OCI-LY1 (cell line): ENCODE measurements around the gene INPP4A.

Experiments
- H2AFZ ChIP-seq: fragments of 200-600 bp; sonication (generic), shearing (Covaris generic); 2 replicates; pipeline ENCODE4 v1.6.0; 2014; ENCODE audit warnings: antibody characterized with exemption, mild to moderate bottlenecking, low read length
- H3F3A ChIP-seq: fragments of 200-600 bp; sonication (generic), shearing (Covaris generic); 2 replicates; pipeline ENCODE4 v1.6.0; 2014; ENCODE audit warnings: mild to moderate bottlenecking, antibody characterized with exemption, low read length, moderate library complexity; ENCODE audit not compliant: insufficient read depth
- H3K27ac ChIP-seq: fragments of 200-600 bp; sonication (generic); 2 replicates; pipeline ENCODE4 v1.5.1; 2014; ENCODE audit warnings: low read length, mixed run types, mild to moderate bottlenecking, low read depth; ENCODE audit not compliant: poor library complexity, severe bottlenecking
- H3K27me3 ChIP-seq: fragments of 200-600 bp; sonication (generic); 2 replicates; pipeline ENCODE4 v1.6.0; 2014; ENCODE audit warnings: antibody characterized with exemption, mild to moderate bottlenecking, low read length, moderate library complexity; ENCODE audit not compliant: insufficient read depth
- H3K36me3 ChIP-seq: fragments of 200-600 bp; sonication (generic); 2 replicates; pipeline ENCODE4 v1.6.1; 2014; ENCODE audit warnings: mild to moderate bottlenecking, antibody characterized with exemption, low read length, moderate library complexity, mixed read lengths; ENCODE audit not compliant: insufficient read depth
- H3K4me1 ChIP-seq: fragments of 200-600 bp; sonication (generic); 2 replicates; pipeline ENCODE4 v1.5.1; 2014; ENCODE audit warnings: mild to moderate bottlenecking, low read length, moderate library complexity; ENCODE audit not compliant: insufficient read depth, severe bottlenecking
- H3K4me2 ChIP-seq: fragments of 200-600 bp; sonication (generic), shearing (Covaris generic); 2 replicates; pipeline ENCODE4 v1.6.1; 2014; ENCODE audit warnings: low read length
- H3K4me3 ChIP-seq: fragments of 200-600 bp; sonication (generic); 2 replicates; pipeline ENCODE4 v1.5.1; 2014; ENCODE audit warnings: low read length, low read depth, mild to moderate bottlenecking, mixed read lengths; ENCODE audit not compliant: poor library complexity, severe bottlenecking
- H3K79me2 ChIP-seq: fragments of 200-600 bp; shearing (Covaris generic); 2 replicates; pipeline ENCODE4 v1.6.1; 2016; ENCODE audit warnings: mixed run types, low read length, mixed read lengths; ENCODE audit not compliant: insufficient read depth
- H3K9ac ChIP-seq: fragments of 200-600 bp; sonication (generic), shearing (Covaris generic); 2 replicates; pipeline ENCODE4 v1.6.1; 2014; ENCODE audit warnings: mild to moderate bottlenecking, low read length, mixed read lengths
- H3K9me2 ChIP-seq: fragments of 200-600 bp; sonication (generic), shearing (Covaris generic); 2 replicates; pipeline ENCODE4 v1.6.1; 2014; ENCODE audit warnings: low read depth, mild to moderate bottlenecking, low read length, mixed read lengths
- H3K9me3 ChIP-seq: fragments of 200-600 bp; shearing (Covaris generic); 2 replicates; pipeline ENCODE4 v1.6.1; 2014; ENCODE audit warnings: low read length, mixed read lengths
- H4K20me1 ChIP-seq: fragments of 200-600 bp; sonication (generic), shearing (Covaris generic); 2 replicates; pipeline ENCODE4 v1.6.0; 2016; ENCODE audit warnings: mild to moderate bottlenecking, low read length; ENCODE audit not compliant: insufficient read depth
- CTCF ChIP-seq: fragments of 200-600 bp; sonication (generic), shearing (Covaris generic); IDR thresholded peaks from 2 replicates; pipeline ENCODE4 v1.5.1; 2017; ENCODE audit warnings: mild to moderate bottlenecking, antibody characterized with exemption, low read length, moderate library complexity, mixed read lengths
- EZH2 ChIP-seq: fragments of 200-600 bp; sonication (generic), shearing (Covaris generic); IDR thresholded peaks from 2 replicates; pipeline ENCODE4 v1.8.0; 2017; ENCODE audit warnings: borderline replicate concordance, mixed run types, mild to moderate bottlenecking, antibody characterized with exemption, low read length, moderate library complexity, mixed read lengths

The INPP4A gene

GRCh38 chr2:98579926-98580325, 135.3 kb downstream of the INPP4A start:
- Histone ChIP-seq H3K27me3 (no peaks in the 10 kb centered on the region), H3K9ac (no peak overlapping the region), H3K36me3 (peaks cover 5% of the 10 kb centered on the region; the same call in 1 of the 2 replicates), H3K9me3 (no peaks in the 10 kb centered on the region), H2AFZ (no peak overlapping the region), H3F3A (no peaks in the 10 kb centered on the region), H3K4me3 (no peak overlapping the region), H3K79me2 (no peaks in the 10 kb centered on the region), H3K4me1 (peaks cover 6% of the 10 kb centered on the region), H4K20me1 (no peaks in the 10 kb centered on the region), H3K9me2 (no peaks in the 10 kb centered on the region), H3K4me2 (no peak overlapping the region), H3K27ac (no peak overlapping the region)
- TF ChIP-seq CTCF (no peak), EZH2 (no peak)

GRCh38 chr2:98580656-98581284, 136.1 kb downstream of the INPP4A start:
- TF ChIP-seq EZH2 (no peak), CTCF (peak; percentile 21; the same call in 1 of the 2 replicates)
- no peaks in the 10 kb centered on the region for H3K27me3 ChIP-seq
- no peak overlapping the region for H3K4me2 ChIP-seq
- no peak overlapping the region for H3K27ac ChIP-seq
- H3K36me3 ChIP-seq = peaks cover 5% of the 10 kb centered on the region; the same call in 1 of the 2 replicates
- no peaks in the 10 kb centered on the region for H3K79me2 ChIP-seq
- H3K9me2 ChIP-seq = no peaks in the 10 kb centered on the region
- no peaks in the 10 kb centered on the region for H3F3A ChIP-seq
- H3K4me1 ChIP-seq = peaks cover 6% of the 10 kb centered on the region
- no peak overlapping the region for H3K9ac ChIP-seq
- no peak overlapping the region for H2AFZ ChIP-seq
- no peak overlapping the region for H3K4me3 ChIP-seq
- H3K9me3 ChIP-seq = no peaks in the 10 kb centered on the region
- H4K20me1 ChIP-seq = no peaks in the 10 kb centered on the region

GRCh38 chr2:98582523-98582922, 137.9 kb downstream of the INPP4A start:
- Histone ChIP-seq H3F3A (no peaks in the 10 kb centered on the region), H4K20me1 (no peaks in the 10 kb centered on the region), H3K79me2 (no peaks in the 10 kb centered on the region), H3K9me3 (no peaks in the 10 kb centered on the region), H2AFZ (no peak overlapping the region), H3K4me2 (no peak overlapping the region), H3K27me3 (no peaks in the 10 kb centered on the region), H3K4me1 (peaks cover 6% of the 10 kb centered on the region), H3K9ac (no peak overlapping the region), H3K36me3 (peaks cover 5% of the 10 kb centered on the region; the same call in 1 of the 2 replicates), H3K27ac (no peak overlapping the region), H3K4me3 (no peak overlapping the region), H3K9me2 (no peaks in the 10 kb centered on the region)
- TF ChIP-seq CTCF (no peak), EZH2 (no peak)
